ENCODE data around the gene ACSS1.

DNA sequence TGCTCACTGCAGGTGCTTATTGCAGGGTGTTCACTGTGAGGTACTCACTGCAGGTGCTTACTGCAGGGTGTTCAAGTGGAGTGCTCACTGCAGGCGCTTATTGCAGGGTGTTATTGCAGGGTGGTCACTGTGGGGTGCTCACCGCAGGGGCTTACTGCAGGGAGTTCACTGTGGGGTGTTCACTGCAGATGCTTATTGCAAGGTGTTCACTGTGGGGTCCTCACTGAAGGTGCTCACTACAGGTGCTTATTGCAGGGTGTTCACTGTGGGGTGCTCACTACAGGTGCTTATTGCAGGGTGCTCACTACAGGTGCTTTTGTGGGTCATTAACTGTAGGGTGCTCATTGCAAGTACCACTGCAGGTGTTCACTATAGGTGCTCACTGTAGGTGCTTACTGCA, 85.6 kb downstream of the ACSS1 start:
- TF ChIP-seq, protein P1, sequence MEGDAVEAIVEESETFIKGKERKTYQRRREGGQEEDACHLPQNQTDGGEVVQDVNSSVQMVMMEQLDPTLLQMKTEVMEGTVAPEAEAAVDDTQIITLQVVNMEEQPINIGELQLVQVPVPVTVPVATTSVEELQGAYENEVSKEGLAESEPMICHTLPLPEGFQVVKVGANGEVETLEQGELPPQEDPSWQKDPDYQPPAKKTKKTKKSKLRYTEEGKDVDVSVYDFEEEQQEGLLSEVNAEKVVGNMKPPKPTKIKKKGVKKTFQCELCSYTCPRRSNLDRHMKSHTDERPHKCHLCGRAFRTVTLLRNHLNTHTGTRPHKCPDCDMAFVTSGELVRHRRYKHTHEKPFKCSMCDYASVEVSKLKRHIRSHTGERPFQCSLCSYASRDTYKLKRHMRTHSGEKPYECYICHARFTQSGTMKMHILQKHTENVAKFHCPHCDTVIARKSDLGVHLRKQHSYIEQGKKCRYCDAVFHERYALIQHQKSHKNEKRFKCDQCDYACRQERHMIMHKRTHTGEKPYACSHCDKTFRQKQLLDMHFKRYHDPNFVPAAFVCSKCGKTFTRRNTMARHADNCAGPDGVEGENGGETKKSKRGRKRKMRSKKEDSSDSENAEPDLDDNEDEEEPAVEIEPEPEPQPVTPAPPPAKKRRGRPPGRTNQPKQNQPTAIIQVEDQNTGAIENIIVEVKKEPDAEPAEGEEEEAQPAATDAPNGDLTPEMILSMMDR (IDR thresholded peaks at IDR 0.05; ENCODE audit: low read depth, low read length) = no peak
- TF ChIP-seq POLR2A (IDR thresholded peaks at IDR 0.05; ENCODE audit: extremely low read depth, insufficient read length) = no peak
